Ishikawa (cell line): ENCODE measurements around the gene CACNA1C.

Source experiments
- CEBPB ChIP-seq: IDR thresholded peaks from 2 replicates; pipeline ENCODE4 v1.6.1; 2012
- CREB1 ChIP-seq: IDR thresholded peaks from 2 replicates; pipeline ENCODE4 v1.6.1; 2012; ENCODE audit warnings: low read depth
- EP300 ChIP-seq: IDR thresholded peaks from 2 replicates; pipeline ENCODE4 v1.6.1; 2012; ENCODE audit warnings: borderline replicate concordance
- FOXM1 ChIP-seq: IDR thresholded peaks from 2 replicates; pipeline ENCODE4 v1.6.1; 2012; ENCODE audit warnings: low read depth, borderline replicate concordance
- MAX ChIP-seq: IDR thresholded peaks from 2 replicates; pipeline ENCODE4 v1.6.1; 2012
- RAD21 ChIP-seq: IDR thresholded peaks from 2 replicates; pipeline ENCODE4 v1.6.1; 2012; ENCODE audit warnings: low read depth
- TAF1 ChIP-seq: IDR thresholded peaks from 2 replicates; pipeline ENCODE4 v1.6.1; 2012; ENCODE audit warnings: low read depth, mild to moderate bottlenecking
- TCF12 ChIP-seq: IDR thresholded peaks from 2 replicates; pipeline ENCODE4 v1.6.1; 2012; ENCODE audit warnings: low read depth
- USF1 ChIP-seq: IDR thresholded peaks from 2 replicates; pipeline ENCODE4 v1.6.1; 2012
- YY1 ChIP-seq: IDR thresholded peaks from 2 replicates; pipeline ENCODE4 v1.6.1; 2012; ENCODE audit warnings: low read depth
- TF ChIP-seq, protein P1 (sequence below): IDR thresholded peaks from 2 replicates; pipeline ENCODE4 v1.6.1; 2012; ENCODE audit warnings: low read depth, mild to moderate bottlenecking

GRCh38 chr12:2679068-2679815 is 626.5 kb downstream of the CACNA1C start:
- TF ChIP-seq TCF12 (no peak), CREB1 (no peak), TAF1 (no peak), CEBPB (no peak), YY1 (no peak), MAX (no peak), RAD21 (no peak), FOXM1 (no peak), EP300 (no peak), USF1 (no peak)
- TF ChIP-seq, protein P1, sequence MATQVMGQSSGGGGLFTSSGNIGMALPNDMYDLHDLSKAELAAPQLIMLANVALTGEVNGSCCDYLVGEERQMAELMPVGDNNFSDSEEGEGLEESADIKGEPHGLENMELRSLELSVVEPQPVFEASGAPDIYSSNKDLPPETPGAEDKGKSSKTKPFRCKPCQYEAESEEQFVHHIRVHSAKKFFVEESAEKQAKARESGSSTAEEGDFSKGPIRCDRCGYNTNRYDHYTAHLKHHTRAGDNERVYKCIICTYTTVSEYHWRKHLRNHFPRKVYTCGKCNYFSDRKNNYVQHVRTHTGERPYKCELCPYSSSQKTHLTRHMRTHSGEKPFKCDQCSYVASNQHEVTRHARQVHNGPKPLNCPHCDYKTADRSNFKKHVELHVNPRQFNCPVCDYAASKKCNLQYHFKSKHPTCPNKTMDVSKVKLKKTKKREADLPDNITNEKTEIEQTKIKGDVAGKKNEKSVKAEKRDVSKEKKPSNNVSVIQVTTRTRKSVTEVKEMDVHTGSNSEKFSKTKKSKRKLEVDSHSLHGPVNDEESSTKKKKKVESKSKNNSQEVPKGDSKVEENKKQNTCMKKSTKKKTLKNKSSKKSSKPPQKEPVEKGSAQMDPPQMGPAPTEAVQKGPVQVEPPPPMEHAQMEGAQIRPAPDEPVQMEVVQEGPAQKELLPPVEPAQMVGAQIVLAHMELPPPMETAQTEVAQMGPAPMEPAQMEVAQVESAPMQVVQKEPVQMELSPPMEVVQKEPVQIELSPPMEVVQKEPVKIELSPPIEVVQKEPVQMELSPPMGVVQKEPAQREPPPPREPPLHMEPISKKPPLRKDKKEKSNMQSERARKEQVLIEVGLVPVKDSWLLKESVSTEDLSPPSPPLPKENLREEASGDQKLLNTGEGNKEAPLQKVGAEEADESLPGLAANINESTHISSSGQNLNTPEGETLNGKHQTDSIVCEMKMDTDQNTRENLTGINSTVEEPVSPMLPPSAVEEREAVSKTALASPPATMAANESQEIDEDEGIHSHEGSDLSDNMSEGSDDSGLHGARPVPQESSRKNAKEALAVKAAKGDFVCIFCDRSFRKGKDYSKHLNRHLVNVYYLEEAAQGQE, result no peak
